Ovary (tissue), 3 donors: ENCODE data around the gene FABP7.

ENCODE experiments used
- EP300 ChIP-seq: sonication (generic); formaldehyde crosslinking; IDR thresholded peaks from one replicate; pipeline ENCODE4 v1.6.1; 2017; ENCODE audit warnings: antibody characterized with exemption
- POLR2A ChIP-seq: fragments of 450-650 bp; IDR thresholded peaks from one replicate; pipeline ENCODE4 v1.6.1; 2017; ENCODE audit warnings: antibody characterized with exemption, mild to moderate bottlenecking, moderate library complexity
- TF ChIP-seq, protein P1 (sequence below), 3 donors: fragments of 450-650 bp in 2 of 3; fragments of 200-600 bp in 1 of 3; IDR thresholded peaks; one replicate each; pipeline versions ENCODE4 v1.5.1 to v1.8.0; 2016 to 2022; ENCODE audit warnings: antibody characterized with exemption in 3 of 3, mild to moderate bottlenecking in 1 of 3
- donor health status: DM: no; HTN: no; CAD: no.

DNA sequence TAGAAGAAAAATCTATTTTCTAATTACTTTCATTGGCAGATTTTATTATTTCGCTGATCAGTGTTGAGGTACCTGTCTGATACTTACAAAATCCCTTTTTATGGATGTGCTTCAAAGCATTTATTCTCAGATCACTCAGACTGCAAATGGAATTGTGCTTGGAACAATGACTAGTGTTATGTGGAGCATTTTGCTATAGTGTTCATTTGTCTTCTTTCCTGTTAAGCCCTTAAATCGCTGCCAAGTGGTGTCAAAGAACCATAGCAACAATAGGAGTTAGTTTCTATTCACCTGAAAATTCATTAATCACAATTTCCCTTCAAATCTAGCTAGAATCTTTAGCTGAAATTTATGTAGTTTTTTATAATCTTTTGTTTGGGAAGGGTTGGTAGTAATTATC, 39.4 kb downstream of the FABP7 start:
- TF ChIP-seq, protein P1, sequence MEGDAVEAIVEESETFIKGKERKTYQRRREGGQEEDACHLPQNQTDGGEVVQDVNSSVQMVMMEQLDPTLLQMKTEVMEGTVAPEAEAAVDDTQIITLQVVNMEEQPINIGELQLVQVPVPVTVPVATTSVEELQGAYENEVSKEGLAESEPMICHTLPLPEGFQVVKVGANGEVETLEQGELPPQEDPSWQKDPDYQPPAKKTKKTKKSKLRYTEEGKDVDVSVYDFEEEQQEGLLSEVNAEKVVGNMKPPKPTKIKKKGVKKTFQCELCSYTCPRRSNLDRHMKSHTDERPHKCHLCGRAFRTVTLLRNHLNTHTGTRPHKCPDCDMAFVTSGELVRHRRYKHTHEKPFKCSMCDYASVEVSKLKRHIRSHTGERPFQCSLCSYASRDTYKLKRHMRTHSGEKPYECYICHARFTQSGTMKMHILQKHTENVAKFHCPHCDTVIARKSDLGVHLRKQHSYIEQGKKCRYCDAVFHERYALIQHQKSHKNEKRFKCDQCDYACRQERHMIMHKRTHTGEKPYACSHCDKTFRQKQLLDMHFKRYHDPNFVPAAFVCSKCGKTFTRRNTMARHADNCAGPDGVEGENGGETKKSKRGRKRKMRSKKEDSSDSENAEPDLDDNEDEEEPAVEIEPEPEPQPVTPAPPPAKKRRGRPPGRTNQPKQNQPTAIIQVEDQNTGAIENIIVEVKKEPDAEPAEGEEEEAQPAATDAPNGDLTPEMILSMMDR (IDR thresholded peaks at IDR 0.05): no peak
- TF ChIP-seq POLR2A (no peak), EP300 (no peak)
